GM20000 (cell line): ENCODE data around the gene SNED1.

ENCODE experiments used
- DNase-seq: peaks from one replicate; pipeline ENCODE4 v3.0.0; 2012; ENCODE audit warnings: low spot score
- CTCF ChIP-seq: IDR thresholded peaks from 2 replicates; pipeline ENCODE4 v1.5.1; 2012; ENCODE audit warnings: mild to moderate bottlenecking, control low read depth; ENCODE audit errors: extremely low read depth, missing control alignments

The SNED1 gene

GRCh38 chr2:240957656-240958365, 40.6 kb upstream of the SNED1 start:
- TF ChIP-seq CTCF, result no peak
- no peak for DNase-seq

- no peak for TF ChIP-seq CTCF
- DNase-seq, result no peak
Measured at GRCh38 chr2:240958366-240959213, 39.8 kb upstream of the SNED1 start.

GRCh38 chr2:240959214-240959940, 39.0 kb upstream of the SNED1 start:
- DNase-seq, result no peak
- no peak for TF ChIP-seq CTCF

GRCh38 chr2:240959941-240960308, 38.5 kb upstream of the SNED1 start:
- TF ChIP-seq CTCF, result no peak
- no peak for DNase-seq

- TF ChIP-seq CTCF, result no peak
- DNase-seq, result no peak
Measured at GRCh38 chr2:240960309-240960970, 38.0 kb upstream of the SNED1 start.

GRCh38 chr2:240960971-240961876, 37.2 kb upstream of the SNED1 start:
- no peak for DNase-seq
- TF ChIP-seq CTCF, result no peak
